Placental pericyte (primary cell): Measurements from ENCODE around the gene CEP83. TPM values are rescaled to one million over a fixed set of nuclear protein-coding genes. Genes with fewer than 3 reads are reported as not detected.

Source experiments
- total RNA-seq: library from RNA; depleted of rRNA; stranded (reverse); fragments of >200 nt; gene quantifications from 2 replicates; pipeline ENCODE4 v1.2.3, GENCODE V29; 2012

CEP83 gene, protein sequence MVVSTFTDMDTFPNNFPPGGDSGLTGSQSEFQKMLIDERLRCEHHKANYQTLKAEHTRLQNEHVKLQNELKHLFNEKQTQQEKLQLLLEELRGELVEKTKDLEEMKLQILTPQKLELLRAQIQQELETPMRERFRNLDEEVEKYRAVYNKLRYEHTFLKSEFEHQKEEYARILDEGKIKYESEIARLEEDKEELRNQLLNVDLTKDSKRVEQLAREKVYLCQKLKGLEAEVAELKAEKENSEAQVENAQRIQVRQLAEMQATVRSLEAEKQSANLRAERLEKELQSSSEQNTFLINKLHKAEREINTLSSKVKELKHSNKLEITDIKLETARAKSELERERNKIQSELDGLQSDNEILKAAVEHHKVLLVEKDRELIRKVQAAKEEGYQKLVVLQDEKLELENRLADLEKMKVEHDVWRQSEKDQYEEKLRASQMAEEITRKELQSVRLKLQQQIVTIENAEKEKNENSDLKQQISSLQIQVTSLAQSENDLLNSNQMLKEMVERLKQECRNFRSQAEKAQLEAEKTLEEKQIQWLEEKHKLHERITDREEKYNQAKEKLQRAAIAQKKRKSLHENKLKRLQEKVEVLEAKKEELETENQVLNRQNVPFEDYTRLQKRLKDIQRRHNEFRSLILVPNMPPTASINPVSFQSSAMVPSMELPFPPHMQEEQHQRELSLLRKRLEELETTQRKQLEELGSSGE
- total RNA-seq = 12.5 and 17.0 TPM in 2 replicates

DNA sequence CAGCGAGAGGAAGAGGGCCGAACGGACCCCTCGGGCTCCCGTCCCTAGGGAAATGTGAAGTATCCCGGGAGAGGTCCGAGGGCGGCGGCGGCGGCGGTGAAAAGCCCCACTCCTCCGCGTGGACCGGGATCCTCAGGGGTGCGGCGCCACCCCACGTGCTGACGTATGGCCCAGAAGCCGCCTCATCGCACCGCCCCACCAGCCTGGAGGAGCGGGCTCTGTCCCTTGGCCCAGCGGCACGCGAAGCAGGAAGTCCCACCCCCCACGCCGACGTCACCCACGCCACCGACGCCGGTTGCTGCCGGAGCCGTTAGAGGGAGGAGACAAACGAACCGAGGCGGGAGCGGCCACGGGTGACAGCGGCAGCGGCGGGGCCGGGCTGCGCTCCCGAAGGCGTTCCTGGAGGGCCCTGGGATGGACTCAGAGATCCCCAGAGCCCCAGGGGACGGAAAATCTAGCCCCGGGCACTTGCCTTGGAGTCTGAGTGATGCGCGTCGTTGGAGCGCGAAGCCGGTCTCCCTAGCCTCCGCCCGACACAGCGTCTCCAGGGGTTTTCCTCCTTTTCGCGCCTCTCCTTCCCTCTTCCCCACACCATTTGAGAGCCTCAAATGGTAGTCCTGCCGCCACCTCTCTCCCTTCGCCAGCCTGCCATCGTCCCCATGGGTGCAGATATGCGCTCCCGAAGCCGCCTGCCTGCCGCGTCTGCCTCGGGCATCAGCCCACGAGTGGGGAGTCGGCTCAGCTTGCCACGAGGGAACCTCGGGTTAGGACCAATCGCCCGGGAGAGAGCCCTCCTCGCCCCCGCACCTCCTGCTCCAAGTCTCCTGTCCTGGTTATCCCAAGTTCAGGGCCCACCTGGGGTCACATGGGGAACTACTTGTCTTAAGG is at the start of gene CEP83:
TSS of gene CEP83 (minus strand) at position 140 of the 888 bp plus-strand sequence. CDS start 47,377 bp downstream, outside the sequence.

Other genes starting within 250 kb of the CEP83 start
- gene TMCC3, start 190.7 kb upstream of the CEP83 start, total RNA-seq = 8.4 and 14.9 TPM in 2 replicates